Activated T-helper 1 cell treated with anti-CD3 and anti-CD28 coated beads, Interleukin-12 subunit alpha, Interleukin-12 subunit beta, Interleukin-2, Interleukin-4 antibody, amounts not matched to agents 30 ng/mL and 10 ng/mL and 1 ng/mL, durations not matched to agents 14 hours and 24 hours and 36 hours (primary cell): ENCODE measurements around the gene UGGT2. TPM values are rescaled to one million over a fixed set of nuclear protein-coding genes. Genes with fewer than 3 reads are reported as not detected.
"Not testable (repeated sequence)": the region's sequence is repeated elsewhere in the genome, so short reads cannot be mapped to it uniquely, and the experiment has no call there.

Source experiments
- DNase-seq: peaks from one replicate; pipeline ENCODE4 v3.0.0; 2021; ENCODE audit warnings: low spot score
- H3K27ac Mint-ChIP-seq: one replicate; pipeline ENCODE4 v1.8.0; 2021; ENCODE audit warnings: mild to moderate bottlenecking, mixed read lengths
- H3K27me3 Mint-ChIP-seq: one replicate; pipeline ENCODE4 v1.8.0; 2022; ENCODE audit warnings: mild to moderate bottlenecking, moderate library complexity, mixed read lengths; ENCODE audit not compliant: insufficient read depth
- H3K36me3 Mint-ChIP-seq: one replicate; pipeline ENCODE4 v1.8.0; 2021; ENCODE audit warnings: low read depth, mixed read lengths
- H3K4me1 Mint-ChIP-seq: one replicate; pipeline ENCODE4 v1.8.0; 2021; ENCODE audit warnings: low read depth, mixed read lengths
- H3K4me3 Mint-ChIP-seq: one replicate; pipeline ENCODE4 v1.8.0; 2021; ENCODE audit warnings: mild to moderate bottlenecking, moderate library complexity, mixed read lengths
- H3K9me3 Mint-ChIP-seq: one replicate; pipeline ENCODE4 v1.8.0; 2021; ENCODE audit warnings: mixed read lengths
- intact Hi-C: fragments of 100-400 bp; cut with micrococcal nuclease; formaldehyde crosslinking; loops from one replicate; pipeline ENCODE4 v1.15.1; 2024
- total RNA-seq: library from RNA; stranded (reverse); gene quantifications from 2 replicates; pipeline ENCODE4 v1.2.3, GENCODE V29; 2022

UGGT2 gene
- total RNA-seq, 1 donor from 2014 or later, result 0.26 TPM

GRCh38 chr13:95791084-95791722 lies 262.0 kb downstream of the UGGT2 start:
- H3K27me3 Mint-ChIP-seq, result no peaks in the 10 kb centered on the region
- H3K4me1 Mint-ChIP-seq, result no peaks in the 10 kb centered on the region
- H3K36me3 Mint-ChIP-seq, result peaks cover 38% of the 10 kb centered on the region

GRCh38 chr13:95789315-95789714 lies 263.9 kb downstream of the UGGT2 start:
- H3K27ac Mint-ChIP-seq, H3K4me1 Mint-ChIP-seq, H3K4me3 Mint-ChIP-seq, H3K9me3 Mint-ChIP-seq, DNase-seq, H3K27me3 Mint-ChIP-seq: not testable (repeated sequence)
- intact Hi-C loops, result loop anchor here (5.0 kb wide), 1 partner anchor 112 kb away; the partner anchor contains the start of gene DNAJC3
- H3K36me3 Mint-ChIP-seq, result peaks cover 41% of the 10 kb centered on the region

More at GRCh38 chr13:95791084-95791722, 262.0 kb downstream of the UGGT2 start:
- Mint-ChIP-seq H3K9me3 (peaks cover 4% of the 10 kb centered on the region), H3K27ac (no peak overlapping the region), H3K4me3 (no peak overlapping the region)
- intact Hi-C loops, result no loop called here
- no peak for DNase-seq

GRCh38 chr13:95788100-95788463 lies 265.1 kb downstream of the UGGT2 start:
- H3K9me3 Mint-ChIP-seq, result peaks cover 4% of the 10 kb centered on the region
- DNase-seq, result no peak
- H3K27ac Mint-ChIP-seq, result no peak overlapping the region
- H3K36me3 Mint-ChIP-seq, result peaks cover 40% of the 10 kb centered on the region
- H3K4me3 Mint-ChIP-seq, result no peak overlapping the region
- H3K27me3 Mint-ChIP-seq, result no peaks in the 10 kb centered on the region
- H3K4me1 Mint-ChIP-seq, result no peaks in the 10 kb centered on the region
- intact Hi-C loops, result loop anchor here (5.0 kb wide), 1 partner anchor 111 kb away; the partner anchor contains the start of gene DNAJC3

- no peaks in the 10 kb centered on the region for H3K27me3 Mint-ChIP-seq
- H3K9me3 Mint-ChIP-seq, result peaks cover 6% of the 10 kb centered on the region
- no peak overlapping the region for H3K27ac Mint-ChIP-seq
- no peaks in the 10 kb centered on the region for H3K4me1 Mint-ChIP-seq
- no peak overlapping the region for H3K4me3 Mint-ChIP-seq
- no peak for DNase-seq
- peaks cover 41% of the 10 kb centered on the region for H3K36me3 Mint-ChIP-seq
- intact Hi-C loops, result loop anchor here (5.0 kb wide), 1 partner anchor 110 kb away; the partner anchor contains the start of gene DNAJC3
These were observed 265.7 kb downstream of the UGGT2 start for GRCh38 chr13:95787356-95788099.

GRCh38 chr13:95784900-95785290 lies 268.3 kb downstream of the UGGT2 start:
- Mint-ChIP-seq H3K9me3 (peaks cover 7% of the 10 kb centered on the region), H3K27ac (no peak overlapping the region), H3K4me3 (no peak overlapping the region), H3K4me1 (no peaks in the 10 kb centered on the region), H3K36me3 (peaks cover 39% of the 10 kb centered on the region), H3K27me3 (no peaks in the 10 kb centered on the region)
- no peak for DNase-seq
- intact Hi-C loops, result loop anchor here (5.0 kb wide), 1 partner anchor 108 kb away; the partner anchor contains the start of gene DNAJC3

- Mint-ChIP-seq H3K27me3 (no peaks in the 10 kb centered on the region), H3K9me3 (peaks cover 5% of the 10 kb centered on the region), H3K4me1 (no peaks in the 10 kb centered on the region), H3K36me3 (peaks cover 36% of the 10 kb centered on the region), H3K4me3 (no peak overlapping the region), H3K27ac (no peak overlapping the region)
- intact Hi-C loops, result no loop called here
- no peak for DNase-seq
These were observed 268.9 kb downstream of the UGGT2 start for GRCh38 chr13:95784161-95784899.

- peaks cover 5% of the 10 kb centered on the region for H3K9me3 Mint-ChIP-seq
- intact Hi-C loops, result no loop called here
- H3K4me3 Mint-ChIP-seq, result no peak overlapping the region
- H3K4me1 Mint-ChIP-seq, result no peaks in the 10 kb centered on the region
- peaks cover 31% of the 10 kb centered on the region for H3K36me3 Mint-ChIP-seq
- no peak overlapping the region for H3K27ac Mint-ChIP-seq
- H3K27me3 Mint-ChIP-seq, result no peaks in the 10 kb centered on the region
- no peak for DNase-seq
These were observed 269.5 kb downstream of the UGGT2 start for GRCh38 chr13:95783747-95784146.

- peaks cover 24% of the 10 kb centered on the region for H3K36me3 Mint-ChIP-seq
- H3K27me3 Mint-ChIP-seq, H3K4me1 Mint-ChIP-seq, intact Hi-C loops, H3K27ac Mint-ChIP-seq, DNase-seq, H3K9me3 Mint-ChIP-seq, H3K4me3 Mint-ChIP-seq: not testable (repeated sequence)
These were observed 271.3 kb downstream of the UGGT2 start for GRCh38 chr13:95781940-95782339.

GRCh38 chr13:95781016-95781415 lies 272.2 kb downstream of the UGGT2 start:
- intact Hi-C loops, result no loop called here
- no peak for DNase-seq
- no peaks in the 10 kb centered on the region for H3K4me1 Mint-ChIP-seq

GRCh38 chr13:95779522-95779921 lies 273.7 kb downstream of the UGGT2 start:
- H3K4me3 Mint-ChIP-seq, result no peak overlapping the region
- intact Hi-C loops, result no loop called here
- peaks cover 5% of the 10 kb centered on the region for H3K9me3 Mint-ChIP-seq
- H3K36me3 Mint-ChIP-seq, result peaks cover 24% of the 10 kb centered on the region
- no peaks in the 10 kb centered on the region for H3K4me1 Mint-ChIP-seq
- no peak for DNase-seq
- no peak overlapping the region for H3K27ac Mint-ChIP-seq
- no peaks in the 10 kb centered on the region for H3K27me3 Mint-ChIP-seq

More at GRCh38 chr13:95781016-95781415, 272.2 kb downstream of the UGGT2 start:
- Mint-ChIP-seq H3K36me3 (peaks cover 23% of the 10 kb centered on the region), H3K27ac (no peak overlapping the region), H3K4me3 (no peak overlapping the region), H3K9me3 (peaks cover 5% of the 10 kb centered on the region), H3K27me3 (no peaks in the 10 kb centered on the region)

GRCh38 chr13:95771905-95772304 lies 281.3 kb downstream of the UGGT2 start:
- no peak for DNase-seq
- H3K27ac Mint-ChIP-seq, result no peak overlapping the region
- intact Hi-C loops, result no loop called here
- no peaks in the 10 kb centered on the region for H3K9me3 Mint-ChIP-seq
- H3K4me1 Mint-ChIP-seq, result peaks cover 4% of the 10 kb centered on the region
- peaks cover 19% of the 10 kb centered on the region for H3K36me3 Mint-ChIP-seq
- no peak overlapping the region for H3K4me3 Mint-ChIP-seq
- no peaks in the 10 kb centered on the region for H3K27me3 Mint-ChIP-seq

GRCh38 chr13:95763601-95764000 lies 289.6 kb downstream of the UGGT2 start:
- no peaks in the 10 kb centered on the region for H3K9me3 Mint-ChIP-seq
- H3K27me3 Mint-ChIP-seq, result no peaks in the 10 kb centered on the region
- no peaks in the 10 kb centered on the region for H3K4me1 Mint-ChIP-seq
- intact Hi-C loops, result no loop called here
- DNase-seq, result no peak
- H3K36me3 Mint-ChIP-seq, result peaks cover 15% of the 10 kb centered on the region
- no peak overlapping the region for H3K4me3 Mint-ChIP-seq
- H3K27ac Mint-ChIP-seq, result no peak overlapping the region

- peaks cover 18% of the 10 kb centered on the region for H3K36me3 Mint-ChIP-seq
- H3K9me3 Mint-ChIP-seq, H3K27ac Mint-ChIP-seq, H3K4me3 Mint-ChIP-seq, H3K27me3 Mint-ChIP-seq, H3K4me1 Mint-ChIP-seq, DNase-seq, intact Hi-C loops: not testable (repeated sequence)
These were observed 290.6 kb downstream of the UGGT2 start for GRCh38 chr13:95762626-95763025.
